IPS-18a (cell line): ENCODE data around the gene UBR1.
A peak's percentile ranks its signal among the peaks of the same experiment; 100 is the strongest.
"Not testable (repeated sequence)": the region's sequence is repeated elsewhere in the genome, so short reads cannot be mapped to it uniquely, and the experiment has no call there.

Source experiments
- H3K27ac ChIP-seq: one replicate; pipeline ENCODE4 v1.5.1; 2013; ENCODE audit warnings: low read length
- H3K27me3 ChIP-seq: one replicate; pipeline ENCODE4 v1.6.1; 2013; ENCODE audit warnings: mild to moderate bottlenecking, low read length; ENCODE audit not compliant: control insufficient read depth, insufficient read depth
- H3K36me3 ChIP-seq: one replicate; pipeline ENCODE4 v1.6.1; 2013; ENCODE audit warnings: low read depth, low read length; ENCODE audit not compliant: control insufficient read depth
- H3K4me1 ChIP-seq: one replicate; pipeline ENCODE4 v1.6.1; 2013; ENCODE audit warnings: low read depth, low read length; ENCODE audit not compliant: control insufficient read depth
- H3K4me3 ChIP-seq: one replicate; pipeline ENCODE4 v1.5.1; 2013; ENCODE audit warnings: low read length
- H3K9ac ChIP-seq: one replicate; pipeline ENCODE4 v1.6.1; 2013; ENCODE audit warnings: mild to moderate bottlenecking, low read length, moderate library complexity
- H3K9me3 ChIP-seq: one replicate; pipeline ENCODE4 v1.6.1; 2013; ENCODE audit warnings: low read depth, low read length; ENCODE audit not compliant: control insufficient read depth

Gene UBR1

GRCh38 chr15:42954291-42954690 is 151.5 kb downstream of the UBR1 start:
- H3K27ac ChIP-seq: no peak overlapping the region
- H3K9ac ChIP-seq: no peak overlapping the region
- no peaks in the 10 kb centered on the region for H3K27me3 ChIP-seq
- no peaks in the 10 kb centered on the region for H3K4me1 ChIP-seq
- H3K36me3 ChIP-seq: peaks cover 17% of the 10 kb centered on the region
- H3K4me3 ChIP-seq: no peak overlapping the region
- no peaks in the 10 kb centered on the region for H3K9me3 ChIP-seq

GRCh38 chr15:42948898-42949297 is 156.9 kb downstream of the UBR1 start:
- H3K27me3 ChIP-seq, H3K9ac ChIP-seq, H3K9me3 ChIP-seq, H3K27ac ChIP-seq, H3K4me3 ChIP-seq, H3K4me1 ChIP-seq: not testable (repeated sequence)
- peaks cover 33% of the 10 kb centered on the region for H3K36me3 ChIP-seq

GRCh38 chr15:42940527-42940926 is 165.3 kb downstream of the UBR1 start:
- H3K9ac ChIP-seq: no peak overlapping the region
- H3K36me3 ChIP-seq: peaks cover 15% of the 10 kb centered on the region
- H3K4me1 ChIP-seq: no peaks in the 10 kb centered on the region
- H3K4me3 ChIP-seq: no peak overlapping the region
- no peaks in the 10 kb centered on the region for H3K27me3 ChIP-seq
- no peaks in the 10 kb centered on the region for H3K9me3 ChIP-seq
- no peak overlapping the region for H3K27ac ChIP-seq

GRCh38 chr15:42939841-42940240 is 166.0 kb downstream of the UBR1 start:
- Histone ChIP-seq H3K27me3 (no peaks in the 10 kb centered on the region), H3K4me3 (no peak overlapping the region), H3K9me3 (no peaks in the 10 kb centered on the region), H3K27ac (no peak overlapping the region), H3K4me1 (no peaks in the 10 kb centered on the region), H3K36me3 (peaks cover 10% of the 10 kb centered on the region), H3K9ac (no peak overlapping the region)

- no peaks in the 10 kb centered on the region for H3K9me3 ChIP-seq
- H3K27me3 ChIP-seq: no peaks in the 10 kb centered on the region
- no peaks in the 10 kb centered on the region for H3K4me1 ChIP-seq
- no peaks in the 10 kb centered on the region for H3K36me3 ChIP-seq
- no peak overlapping the region for H3K9ac ChIP-seq
- H3K27ac ChIP-seq: no peak overlapping the region
- no peak overlapping the region for H3K4me3 ChIP-seq
Observed at GRCh38 chr15:42937143-42937542, 168.7 kb downstream of the UBR1 start.

GRCh38 chr15:42933886-42934667 is 171.8 kb downstream of the UBR1 start:
- Histone ChIP-seq H3K27me3 (no peaks in the 10 kb centered on the region), H3K4me1 (no peaks in the 10 kb centered on the region), H3K36me3 (no peaks in the 10 kb centered on the region), H3K4me3 (no peak overlapping the region), H3K9me3 (no peaks in the 10 kb centered on the region), H3K27ac (no peak overlapping the region), H3K9ac (no peak overlapping the region)

GRCh38 chr15:42932833-42933515 is 172.9 kb downstream of the UBR1 start:
- Histone ChIP-seq H3K9me3 (no peaks in the 10 kb centered on the region), H3K9ac (no peak overlapping the region), H3K4me3 (no peak overlapping the region), H3K27ac (no peak overlapping the region), H3K36me3 (no peaks in the 10 kb centered on the region), H3K27me3 (no peaks in the 10 kb centered on the region), H3K4me1 (no peaks in the 10 kb centered on the region)

- Histone ChIP-seq H3K9ac (no peak overlapping the region), H3K4me1 (no peaks in the 10 kb centered on the region), H3K27ac (no peak overlapping the region), H3K9me3 (no peaks in the 10 kb centered on the region), H3K4me3 (no peak overlapping the region), H3K36me3 (no peaks in the 10 kb centered on the region), H3K27me3 (no peaks in the 10 kb centered on the region)
Observed at GRCh38 chr15:42931702-42932486, 173.9 kb downstream of the UBR1 start.

GRCh38 chr15:42929306-42929848 is 176.5 kb downstream of the UBR1 start:
- Histone ChIP-seq H3K36me3 (no peaks in the 10 kb centered on the region), H3K27ac (no peak overlapping the region), H3K4me1 (no peaks in the 10 kb centered on the region), H3K27me3 (no peaks in the 10 kb centered on the region), H3K9me3 (no peaks in the 10 kb centered on the region), H3K4me3 (no peak overlapping the region), H3K9ac (no peak overlapping the region)

GRCh38 chr15:42921342-42921731 is 184.5 kb downstream of the UBR1 start:
- Histone ChIP-seq H3K36me3 (no peaks in the 10 kb centered on the region), H3K27me3 (peaks cover 19% of the 10 kb centered on the region), H3K4me3 (peak overlapping the region; percentile 99), H3K9ac (peak overlapping the region; percentile 33), H3K27ac (no peak overlapping the region), H3K9me3 (no peaks in the 10 kb centered on the region), H3K4me1 (peaks cover 16% of the 10 kb centered on the region)

- H3K4me3 ChIP-seq: peak within 1 kb of the TSS; percentile 99
- H3K36me3 ChIP-seq: no peaks in the 10 kb centered on the region
- no peaks in the 10 kb centered on the region for H3K9me3 ChIP-seq
- H3K4me1 ChIP-seq: peaks cover 16% of the 10 kb centered on the region
- peak within 1 kb of the TSS; percentile 58 for H3K9ac ChIP-seq
- no peak within 1 kb of the TSS for H3K27ac ChIP-seq
- H3K27me3 ChIP-seq: peaks cover 19% of the 10 kb centered on the region
Observed at GRCh38 chr15:42920519-42921341, 185.1 kb downstream of the UBR1 start, which contains the start of gene TTBK2. TSS of gene TTBK2 (minus strand) at chr15:42920778. CDS start at chr15:42878617, 42,161 bp downstream.
